Measurements from ENCODE around the gene KCNJ2. TPM values are rescaled to one million over a fixed set of nuclear protein-coding genes. Genes with fewer than 3 reads are reported as not detected.

KCNJ2 gene
- polyA plus RNA-seq, 1 donor (not counting 4 experiments of a cell fraction or from before 2014, with no cell fraction given), result 0.12 TPM

- TF ChIP-seq EZH2 (IDR thresholded peaks at IDR 0.05; ENCODE audit: low read length) (no peak), CTCF (optimal IDR thresholded peaks at IDR 0.05 in 1 of 3, IDR thresholded peaks at IDR 0.05 in 1 of 3, conservative IDR thresholded peaks at IDR 0.05 in 1 of 3; ENCODE audit: extremely low read depth in 1 of 3, insufficient read depth in 2 of 3, low read length in 3 of 3) (no peak)
- H3K9me1 ChIP-seq (ENCODE audit: control insufficient read depth, extremely low read depth, insufficient read depth, low read length), result no peaks in the 10 kb centered on the region
- no peak overlapping the region for H3K27ac ChIP-seq (ENCODE audit: control insufficient read depth, insufficient read depth, low read length)
- H2AFZ ChIP-seq (ENCODE audit: control insufficient read depth, low read length), result no peak overlapping the region
- no peak overlapping the region for H3K9ac ChIP-seq (ENCODE audit: control insufficient read depth, extremely low read depth, insufficient read depth, low read length)
- FAIRE-seq (no peak), DNase-seq (ENCODE audit: low read depth, low spot score) (no peak)
- H3K4me2 ChIP-seq (ENCODE audit: control insufficient read depth, extremely low read depth, insufficient read depth, low read depth, low read length), result no peak overlapping the region
- no peaks in the 10 kb centered on the region for H3K4me1 ChIP-seq (ENCODE audit: control insufficient read depth, extremely low read depth, insufficient read depth, low read length)
- no peaks in the 10 kb centered on the region for H3K9me3 ChIP-seq (ENCODE audit: control insufficient read depth, low read depth, low read length)
- H3K36me3 ChIP-seq (ENCODE audit: control insufficient read depth in 2 of 2, extremely low read depth in 1 of 2, insufficient read depth in 2 of 2, low read length in 2 of 2), result no peaks in the 10 kb centered on the region
- no peak overlapping the region for H3K4me3 ChIP-seq (ENCODE audit: control insufficient read depth in 2 of 3, extremely low read depth in 1 of 3, insufficient read depth in 2 of 3, low read depth in 1 of 3, low read length in 3 of 3)
- H3K27me3 ChIP-seq (ENCODE audit: control insufficient read depth, extremely low read depth, insufficient read depth, low read length), result no peaks in the 10 kb centered on the region
- H4K20me1 ChIP-seq (ENCODE audit: control insufficient read depth, extremely low read depth, insufficient read depth, low read length), result no peaks in the 10 kb centered on the region
- no peaks in the 10 kb centered on the region for H3K79me2 ChIP-seq (ENCODE audit: control insufficient read depth, insufficient read depth, low read length)
- dilution Hi-C loops (cut with MboI; ENCODE audit: extremely low pct_ligation_motif_present, low sequenced_read_pairs), result no loop called here
Measured at GRCh38 chr17:70207184-70207583, 37.9 kb downstream of the KCNJ2 start.

- Histone ChIP-seq H3K27ac (ENCODE audit: control insufficient read depth, insufficient read depth, low read length) (no peak overlapping the region), H2AFZ (ENCODE audit: control insufficient read depth, low read length) (no peak overlapping the region), H3K9ac (ENCODE audit: control insufficient read depth, extremely low read depth, insufficient read depth, low read length) (no peak overlapping the region), H3K4me1 (ENCODE audit: control insufficient read depth, extremely low read depth, insufficient read depth, low read length) (no peaks in the 10 kb centered on the region), H4K20me1 (ENCODE audit: control insufficient read depth, extremely low read depth, insufficient read depth, low read length) (no peaks in the 10 kb centered on the region), H3K4me3 (ENCODE audit: control insufficient read depth in 2 of 3, extremely low read depth in 1 of 3, insufficient read depth in 2 of 3, low read depth in 1 of 3, low read length in 3 of 3) (no peak overlapping the region), H3K79me2 (ENCODE audit: control insufficient read depth, insufficient read depth, low read length) (no peaks in the 10 kb centered on the region), H3K9me1 (ENCODE audit: control insufficient read depth, extremely low read depth, insufficient read depth, low read length) (no peaks in the 10 kb centered on the region), H3K4me2 (ENCODE audit: control insufficient read depth, extremely low read depth, insufficient read depth, low read depth, low read length) (no peak overlapping the region), H3K36me3 (ENCODE audit: control insufficient read depth in 2 of 2, extremely low read depth in 1 of 2, insufficient read depth in 2 of 2, low read length in 2 of 2) (no peaks in the 10 kb centered on the region), H3K9me3 (ENCODE audit: control insufficient read depth, low read depth, low read length) (no peaks in the 10 kb centered on the region), H3K27me3 (ENCODE audit: control insufficient read depth, extremely low read depth, insufficient read depth, low read length) (no peaks in the 10 kb centered on the region)
- DNase-seq (ENCODE audit: low read depth, low spot score) (no peak), FAIRE-seq (no peak)
- TF ChIP-seq EZH2 (IDR thresholded peaks at IDR 0.05; ENCODE audit: low read length) (no peak), CTCF (optimal IDR thresholded peaks at IDR 0.05 in 1 of 3, IDR thresholded peaks at IDR 0.05 in 1 of 3, conservative IDR thresholded peaks at IDR 0.05 in 1 of 3; ENCODE audit: extremely low read depth in 1 of 3, insufficient read depth in 2 of 3, low read length in 3 of 3) (no peak)
- dilution Hi-C loops (cut with MboI; ENCODE audit: extremely low pct_ligation_motif_present, low sequenced_read_pairs), result no loop called here
Measured at GRCh38 chr17:70208080-70208794, 38.9 kb downstream of the KCNJ2 start.
